Bronchial epithelial cell (primary cell): ENCODE measurements around the gene PSENEN. TPM values are rescaled to one million over a fixed set of nuclear protein-coding genes. Genes with fewer than 3 reads are reported as not detected.
A peak's percentile ranks its signal among the peaks of the same experiment; 100 is the strongest.

Experiments
- DNase-seq: peaks from one replicate; pipeline ENCODE4 v3.0.0-alpha.2; 2010; ENCODE audit warnings: low read depth
- FAIRE-seq: peaks from 2 replicates; lab custom pipeline; 2011; peaks lifted over from hg19 to GRCh38; lab: Jason Lieb, UNC
- H3K27me3 ChIP-seq: 2 replicates; pipeline ENCODE4 v1.5.1; 2011; ENCODE audit warnings: low read length; ENCODE audit not compliant: control insufficient read depth, insufficient read depth
- H3K36me3 ChIP-seq: 2 replicates; pipeline ENCODE4 v1.5.1; 2011; ENCODE audit warnings: low read length; ENCODE audit not compliant: control insufficient read depth, insufficient read depth
- H3K4me3 ChIP-seq: 2 replicates; pipeline ENCODE4 v1.5.1; 2011; ENCODE audit warnings: mild to moderate bottlenecking, low read depth, low read length, control low read depth
- CTCF ChIP-seq: IDR thresholded peaks from 2 replicates; pipeline ENCODE4 v1.5.1; 2011; ENCODE audit warnings: mild to moderate bottlenecking, moderate library complexity, low read length, control low read depth, inconsistent platforms; ENCODE audit not compliant: insufficient read depth, severe bottlenecking
- total RNA-seq: library from RNA; depleted of rRNA; stranded (reverse); fragments of >200 nt; gene quantifications from 2 replicates; pipeline ENCODE4 v1.2.1, GENCODE V29; 2014

The PSENEN gene
- total RNA-seq, 1 donor from 2014 or later = 7.9 TPM

GRCh38 chr19:35743640-35744429, 1.6 kb upstream of the PSENEN start:
- Histone ChIP-seq H3K27me3 (no peaks in the 10 kb centered on the region), H3K36me3 (peaks cover 3% of the 10 kb centered on the region), H3K4me3 (no peak overlapping the region)
- FAIRE-seq = no peak
- no peak for DNase-seq
- TF ChIP-seq CTCF = no peak

DNA sequence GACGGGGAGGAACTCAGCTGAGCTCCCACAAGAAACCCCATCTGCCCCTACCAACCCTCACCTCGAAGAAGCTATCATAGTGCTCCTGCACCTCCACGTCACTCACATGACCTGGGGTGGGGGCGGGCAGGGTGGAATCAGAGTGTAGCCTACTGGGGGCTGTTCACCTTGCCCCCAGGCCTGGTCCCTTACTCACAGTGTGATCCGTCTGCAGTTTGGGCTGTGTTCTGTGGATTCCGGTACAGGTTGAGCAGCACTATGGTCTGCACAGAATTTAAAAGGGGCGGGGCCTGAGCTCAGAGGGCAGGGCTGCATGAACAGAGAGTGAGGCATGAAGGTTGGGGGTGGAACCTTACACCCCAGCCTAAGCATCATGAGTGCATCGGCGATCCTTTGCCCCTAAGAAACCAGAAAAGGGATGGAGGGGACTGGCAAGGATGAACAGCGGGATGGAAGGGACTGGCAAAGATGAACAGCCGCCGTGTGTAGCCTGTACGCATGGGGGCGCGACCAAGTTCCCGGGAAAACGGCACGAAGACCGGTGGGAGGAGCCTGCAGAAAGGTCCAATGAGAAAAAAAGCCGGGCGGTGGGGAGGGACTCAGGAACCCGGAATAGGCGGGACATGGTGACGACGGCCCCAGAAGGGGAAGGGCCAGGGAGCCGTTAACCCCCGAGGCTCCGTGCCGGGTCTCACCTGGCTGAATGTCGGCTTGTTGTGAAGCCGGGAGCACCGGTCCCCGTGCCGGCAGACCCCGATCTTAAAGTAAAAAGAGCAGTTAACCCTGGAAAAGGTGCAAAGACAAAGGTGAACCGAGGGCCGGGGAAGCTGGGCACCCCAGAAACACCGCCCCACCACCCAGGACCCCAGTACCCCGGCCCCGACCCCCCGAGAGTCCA, 772 bp upstream of the PSENEN start:
- FAIRE-seq (no peak), DNase-seq (peak; percentile 88)
- no peaks in the 10 kb centered on the region for H3K27me3 ChIP-seq
- peak overlapping the region; percentile 85 for H3K4me3 ChIP-seq
- H3K36me3 ChIP-seq = peaks cover 2% of the 10 kb centered on the region
- TF ChIP-seq CTCF = peak; percentile 56

GRCh38 chr19:35746087-35746462, 624 bp downstream of the PSENEN start:
- Histone ChIP-seq H3K36me3 (peaks cover 4% of the 10 kb centered on the region), H3K4me3 (peak overlapping the region; percentile 85), H3K27me3 (no peaks in the 10 kb centered on the region)
- DNase-seq (no peak), FAIRE-seq (no peak)
- no peak for TF ChIP-seq CTCF

GRCh38 chr19:35746531-35746930, 1.1 kb downstream of the PSENEN start:
- no peak overlapping the region for H3K4me3 ChIP-seq
- no peak for TF ChIP-seq CTCF
- no peak for FAIRE-seq
- H3K36me3 ChIP-seq = peaks cover 4% of the 10 kb centered on the region
- H3K27me3 ChIP-seq = no peaks in the 10 kb centered on the region
- no peak for DNase-seq

GRCh38 chr19:35748106-35749020, 2.9 kb downstream of the PSENEN start, which contains the start of gene LIN37:
Gene LIN37 (plus strand): TSS chr19:35748576. CDS start chr19:35748725, 149 bp downstream.
- peak within 1 kb of the TSS; percentile 82 for H3K4me3 ChIP-seq
- no peak for TF ChIP-seq CTCF

More at GRCh38 chr19:35748106-35749020, 2.9 kb downstream of the PSENEN start, which contains the start of gene LIN37:
- peak; percentile 23 for FAIRE-seq
- DNase-seq = peak; percentile 99
- Histone ChIP-seq H3K36me3 (peaks cover 11% of the 10 kb centered on the region), H3K27me3 (no peaks in the 10 kb centered on the region)
